ENCODE measurements around the gene BABAM1.

DNA sequence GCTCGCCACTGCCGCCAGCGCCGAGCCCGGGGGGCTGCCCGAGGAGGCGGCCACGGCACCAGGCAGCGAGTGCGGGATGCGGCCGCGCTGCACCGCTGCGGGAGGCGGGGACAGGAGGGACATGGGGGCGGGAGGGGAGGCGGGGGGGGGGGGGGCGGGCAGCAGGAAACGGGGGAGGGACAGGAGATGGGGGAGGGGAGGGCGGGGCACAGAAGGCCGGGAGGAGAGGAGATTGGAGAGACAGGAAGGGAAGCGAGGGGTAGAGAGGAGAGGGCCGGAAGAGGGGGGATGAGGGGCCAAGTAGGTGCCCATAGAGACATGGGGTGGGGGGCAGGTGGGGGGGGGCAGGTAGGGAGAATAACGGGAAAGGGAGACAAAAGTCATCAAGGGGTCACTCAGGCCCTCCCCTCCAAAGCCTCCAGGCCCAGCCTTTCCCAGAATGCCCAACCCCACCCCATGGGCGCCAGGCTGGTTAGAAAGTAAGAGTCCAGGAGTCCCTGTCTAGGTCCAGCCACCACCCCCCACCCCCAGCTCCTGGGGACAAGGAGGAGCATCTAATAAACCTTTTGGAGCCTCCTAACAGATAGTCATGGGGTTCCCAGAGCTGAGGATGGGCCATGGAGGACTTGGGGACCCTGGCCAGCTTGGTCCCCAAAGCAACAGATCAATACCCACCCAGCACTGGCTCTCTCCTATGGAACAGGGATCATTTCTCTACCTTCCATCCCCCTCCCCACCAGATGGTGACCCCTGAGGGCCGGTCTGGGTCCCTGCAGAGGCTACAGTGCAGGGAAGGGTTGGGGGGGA is 31.1 kb upstream of the BABAM1 start:
- TF ChIP-seq POLR2AphosphoS5 (IDR thresholded peaks at IDR 0.05; ENCODE audit: low read depth, low read length) (no peak), POLR2A (IDR thresholded peaks at IDR 0.05; ENCODE audit: low read depth, low read length) (no peak)

Measured in GM12891 (cell line).